Activated T-helper 17 cell treated with anti-CD3 and anti-CD28 coated beads, Interleukin-2, amount 50 U/mL, for 72 hours (primary cell): ENCODE data around the gene ZFYVE28. TPM values are rescaled to one million over a fixed set of nuclear protein-coding genes. Genes with fewer than 3 reads are reported as not detected.

Experiments used
- ATAC-seq: fragments of 150-1000 bp; cut with Tn5 transposase; replicated peaks from 2 replicates; pipeline ENCODE4 v1.10.0; 2021; ENCODE audit warnings: mild to moderate bottlenecking, moderate library complexity
- H3K27ac Mint-ChIP-seq: one replicate; pipeline ENCODE4 v1.8.0; 2022; ENCODE audit warnings: mixed read lengths
- H3K27me3 Mint-ChIP-seq: one replicate; pipeline ENCODE4 v1.8.0; 2022; ENCODE audit warnings: mixed read lengths
- H3K36me3 Mint-ChIP-seq: one replicate; pipeline ENCODE4 v1.8.0; 2022; ENCODE audit warnings: low read depth, mild to moderate bottlenecking, mixed read lengths
- H3K4me1 Mint-ChIP-seq: one replicate; pipeline ENCODE4 v1.8.0; 2022; ENCODE audit warnings: mixed read lengths
- H3K4me3 Mint-ChIP-seq: one replicate; pipeline ENCODE4 v1.8.0; 2022; ENCODE audit warnings: mild to moderate bottlenecking, mixed read lengths
- H3K9me3 Mint-ChIP-seq: one replicate; pipeline ENCODE4 v1.8.0; 2022; ENCODE audit warnings: mixed read lengths
- total RNA-seq, 2 donors: library from RNA; stranded (reverse); gene quantifications; one replicate each; pipeline ENCODE4 v1.2.3, GENCODE V29; 2022

The ZFYVE28 gene
- total RNA-seq, 2 donors from 2014 or later = 36.3 to 42.7 TPM

- no peak overlapping the region for H3K27ac Mint-ChIP-seq
- no peak overlapping the region for H3K4me3 Mint-ChIP-seq
- H3K9me3 Mint-ChIP-seq = peaks cover 11% of the 10 kb centered on the region
- no peaks in the 10 kb centered on the region for H3K27me3 Mint-ChIP-seq
- no peaks in the 10 kb centered on the region for H3K4me1 Mint-ChIP-seq
- no peak for ATAC-seq
- H3K36me3 Mint-ChIP-seq = peaks cover 49% of the 10 kb centered on the region
These were observed 86.1 kb downstream of the ZFYVE28 start for GRCh38 chr4:2332201-2332975.

- Mint-ChIP-seq H3K4me3 (no peak overlapping the region), H3K27ac (no peak overlapping the region), H3K9me3 (peaks cover 11% of the 10 kb centered on the region), H3K36me3 (peaks cover 41% of the 10 kb centered on the region), H3K4me1 (no peaks in the 10 kb centered on the region), H3K27me3 (no peaks in the 10 kb centered on the region)
- ATAC-seq = no peak
These were observed 86.8 kb downstream of the ZFYVE28 start for GRCh38 chr4:2331519-2332200.

GRCh38 chr4:2331043-2331420, 87.4 kb downstream of the ZFYVE28 start:
- no peak overlapping the region for H3K27ac Mint-ChIP-seq
- H3K4me3 Mint-ChIP-seq = no peak overlapping the region
- H3K36me3 Mint-ChIP-seq = peaks cover 35% of the 10 kb centered on the region
- no peaks in the 10 kb centered on the region for H3K27me3 Mint-ChIP-seq
- H3K4me1 Mint-ChIP-seq = no peaks in the 10 kb centered on the region
- peaks cover 11% of the 10 kb centered on the region for H3K9me3 Mint-ChIP-seq
- no peak for ATAC-seq

GRCh38 chr4:2330091-2331042, 88.1 kb downstream of the ZFYVE28 start:
- Mint-ChIP-seq H3K27me3 (no peaks in the 10 kb centered on the region), H3K4me3 (no peak overlapping the region), H3K27ac (no peak overlapping the region), H3K4me1 (no peaks in the 10 kb centered on the region), H3K36me3 (peaks cover 30% of the 10 kb centered on the region), H3K9me3 (peaks cover 11% of the 10 kb centered on the region)
- no peak for ATAC-seq

GRCh38 chr4:2327579-2327978, 90.9 kb downstream of the ZFYVE28 start:
- H3K4me1 Mint-ChIP-seq = no peaks in the 10 kb centered on the region
- peaks cover 11% of the 10 kb centered on the region for H3K9me3 Mint-ChIP-seq
- no peak for ATAC-seq
- no peak overlapping the region for H3K4me3 Mint-ChIP-seq
- H3K36me3 Mint-ChIP-seq = peaks cover 30% of the 10 kb centered on the region
- no peaks in the 10 kb centered on the region for H3K27me3 Mint-ChIP-seq
- H3K27ac Mint-ChIP-seq = no peak overlapping the region

- Mint-ChIP-seq H3K4me1 (peaks cover 4% of the 10 kb centered on the region), H3K27me3 (no peaks in the 10 kb centered on the region), H3K27ac (no peak overlapping the region), H3K4me3 (no peak overlapping the region), H3K9me3 (peaks cover 11% of the 10 kb centered on the region), H3K36me3 (peaks cover 21% of the 10 kb centered on the region)
- no peak for ATAC-seq
These were observed 93.6 kb downstream of the ZFYVE28 start for GRCh38 chr4:2324891-2325290.

- ATAC-seq = no peak
- peaks cover 4% of the 10 kb centered on the region for H3K4me1 Mint-ChIP-seq
These were observed 95.6 kb downstream of the ZFYVE28 start for GRCh38 chr4:2322841-2323240.

GRCh38 chr4:2322227-2322626, 96.2 kb downstream of the ZFYVE28 start:
- H3K36me3 Mint-ChIP-seq = no peaks in the 10 kb centered on the region

More at GRCh38 chr4:2322841-2323240, 95.6 kb downstream of the ZFYVE28 start:
- Mint-ChIP-seq H3K9me3 (peaks cover 3% of the 10 kb centered on the region), H3K27me3 (no peaks in the 10 kb centered on the region), H3K27ac (no peak overlapping the region), H3K4me3 (no peak overlapping the region), H3K36me3 (peaks cover under 1% of the 10 kb centered on the region)

GRCh38 chr4:2321279-2322196, 96.9 kb downstream of the ZFYVE28 start:
- peak overlapping the region; percentile 33 for H3K27ac Mint-ChIP-seq
- no peaks in the 10 kb centered on the region for H3K27me3 Mint-ChIP-seq
- H3K4me3 Mint-ChIP-seq = no peak overlapping the region
- H3K9me3 Mint-ChIP-seq = no peaks in the 10 kb centered on the region
- H3K36me3 Mint-ChIP-seq = no peaks in the 10 kb centered on the region
- ATAC-seq = no peak
- H3K4me1 Mint-ChIP-seq = peaks cover 4% of the 10 kb centered on the region

More at GRCh38 chr4:2322227-2322626, 96.2 kb downstream of the ZFYVE28 start:
- no peaks in the 10 kb centered on the region for H3K9me3 Mint-ChIP-seq
- no peak overlapping the region for H3K27ac Mint-ChIP-seq
- no peaks in the 10 kb centered on the region for H3K27me3 Mint-ChIP-seq
- H3K4me1 Mint-ChIP-seq = peaks cover 4% of the 10 kb centered on the region
- no peak for ATAC-seq
- no peak overlapping the region for H3K4me3 Mint-ChIP-seq

GRCh38 chr4:2320746-2321145, 97.7 kb downstream of the ZFYVE28 start:
- peak overlapping the region; percentile 33 for H3K27ac Mint-ChIP-seq
- no peaks in the 10 kb centered on the region for H3K27me3 Mint-ChIP-seq
- no peaks in the 10 kb centered on the region for H3K36me3 Mint-ChIP-seq
- ATAC-seq = no peak
- peaks cover 4% of the 10 kb centered on the region for H3K4me1 Mint-ChIP-seq
- no peak overlapping the region for H3K4me3 Mint-ChIP-seq
- peaks cover 5% of the 10 kb centered on the region for H3K9me3 Mint-ChIP-seq

GRCh38 chr4:2320152-2320551, 98.3 kb downstream of the ZFYVE28 start:
- H3K36me3 Mint-ChIP-seq = no peaks in the 10 kb centered on the region
- peaks cover 4% of the 10 kb centered on the region for H3K4me1 Mint-ChIP-seq
- no peaks in the 10 kb centered on the region for H3K27me3 Mint-ChIP-seq
- peaks cover 7% of the 10 kb centered on the region for H3K9me3 Mint-ChIP-seq
- no peak overlapping the region for H3K4me3 Mint-ChIP-seq
- ATAC-seq = no peak
- H3K27ac Mint-ChIP-seq = no peak overlapping the region

GRCh38 chr4:2318885-2319284, 99.6 kb downstream of the ZFYVE28 start:
- Mint-ChIP-seq H3K4me1 (peaks cover 4% of the 10 kb centered on the region), H3K36me3 (no peaks in the 10 kb centered on the region), H3K4me3 (no peak overlapping the region), H3K27ac (no peak overlapping the region), H3K9me3 (peaks cover 7% of the 10 kb centered on the region), H3K27me3 (no peaks in the 10 kb centered on the region)
- ATAC-seq = no peak

GRCh38 chr4:2318476-2318875, 100.0 kb downstream of the ZFYVE28 start:
- Mint-ChIP-seq H3K4me1 (peaks cover 4% of the 10 kb centered on the region), H3K27ac (no peak overlapping the region), H3K27me3 (no peaks in the 10 kb centered on the region), H3K9me3 (peaks cover 7% of the 10 kb centered on the region), H3K36me3 (no peaks in the 10 kb centered on the region), H3K4me3 (no peak overlapping the region)
- no peak for ATAC-seq
